HepG2 (cell line): ENCODE results near the gene SPG7. TPM values are rescaled to one million over a fixed set of nuclear protein-coding genes. Genes with fewer than 3 reads are reported as not detected.

Experiments
- CREB1 ChIP-seq, 2 experiments: fragments of 450-650 bp in 1 of 2; IDR thresholded peaks; 2 replicates each; pipeline ENCODE4 v1.6.1; 2016 to 2017; ENCODE audit warnings: control low read depth in 1 of 2, mild to moderate bottlenecking in 1 of 2, missing compliant biosample characterization in 1 of 2, missing genetic modification characterization in 1 of 2
- FOXP1 ChIP-seq, 2 experiments: fragments of 450-650 bp in 1 of 2; IDR thresholded peaks; 2 replicates each; pipeline ENCODE4 v1.6.1; 2017 to 2018; ENCODE audit warnings: antibody characterized with exemption in 1 of 2
- KDM1A ChIP-seq: IDR thresholded peaks from 2 replicates; pipeline ENCODE4 v1.6.1; 2016; ENCODE audit warnings: missing compliant biosample characterization
- KDM5A ChIP-seq: fragments of 200-600 bp; sonication (generic); IDR thresholded peaks from 2 replicates; pipeline ENCODE4 v1.7.0; 2018; ENCODE audit warnings: antibody characterized with exemption, mild to moderate bottlenecking, low read length, borderline replicate concordance
- MIER3 ChIP-seq: IDR thresholded peaks from 2 replicates; pipeline ENCODE4 v1.6.1; 2016; ENCODE audit warnings: missing compliant biosample characterization, borderline replicate concordance
- NFE2L2 ChIP-seq: fragments of 150-350 bp; IDR thresholded peaks from 2 replicates; pipeline ENCODE4 v1.6.1; 2014; ENCODE audit warnings: low read length
- PHB2 ChIP-seq: fragments of 450-650 bp; IDR thresholded peaks from 2 replicates; pipeline ENCODE4 v1.6.1; 2018; ENCODE audit not compliant: partially characterized antibody
- SALL1 ChIP-seq: sonication (generic); formaldehyde crosslinking; IDR thresholded peaks from 2 replicates; pipeline ENCODE4 v1.8.0; 2022; ENCODE audit warnings: mild to moderate bottlenecking, missing genetic modification reagents
- TAF1 ChIP-seq: sonication (generic); formaldehyde crosslinking; IDR thresholded peaks from 2 replicates; pipeline ENCODE4 v1.4.0; 2020; ENCODE audit warnings: missing genetic modification reagents
- ZFP62 ChIP-seq: sonication (generic); formaldehyde crosslinking; IDR thresholded peaks from 2 replicates; pipeline ENCODE4 v1.4.0; 2020; ENCODE audit warnings: missing genetic modification reagents
- ZNF138 ChIP-seq: sonication (generic); formaldehyde crosslinking; IDR thresholded peaks from 2 replicates; pipeline ENCODE4 v1.5.0; 2020; ENCODE audit warnings: mild to moderate bottlenecking, low read depth, missing genetic modification reagents
- ZNF292 ChIP-seq: sonication (generic); formaldehyde crosslinking; IDR thresholded peaks from 2 replicates; pipeline ENCODE4 v1.8.1; 2022; ENCODE audit warnings: mild to moderate bottlenecking, low read depth, missing genetic modification reagents, borderline replicate concordance
- ZNF468 ChIP-seq: sonication (generic); formaldehyde crosslinking; IDR thresholded peaks from 2 replicates; pipeline ENCODE4 v1.8.0; 2022; ENCODE audit warnings: mild to moderate bottlenecking, moderate library complexity, missing genetic modification reagents
- ZNF530 ChIP-seq: sonication (generic); formaldehyde crosslinking; IDR thresholded peaks from 2 replicates; pipeline ENCODE4 v1.5.0; 2020; ENCODE audit warnings: low read depth, mild to moderate bottlenecking, missing genetic modification reagents
- polyA plus RNA-seq, 8 experiments: library from polyadenylated mRNA; depleted of rRNA in 3 of 8; stranded (reverse) in 7 of 8; unstranded in 1 of 8; fragments of >200 nt; fragmentation: Illumina TruSeq in 4 of 8; extraction: Trizol in 4 of 8; gene quantifications; 2 replicates each; pipeline versions ENCODE4 v1.2.1 to v1.2.3, GENCODE V29; 2011 to 2016; ENCODE audit warnings: low read depth in 4 of 8, missing spikeins in 1 of 8, mixed read lengths in 1 of 8; ENCODE audit not compliant: insufficient read depth in 1 of 8
- total RNA-seq, 5 experiments: library from RNA; depleted of rRNA; stranded (reverse); fragments of >200 nt; fragmentation: Illumina TruSeq; extraction: Trizol; gene quantifications; 2 replicates each; pipeline ENCODE4 v1.2.3, GENCODE V29; 2016; ENCODE audit warnings: low read depth in 1 of 5
- TF ChIP-seq, protein P1 (sequence below): sonication (generic); formaldehyde crosslinking; IDR thresholded peaks from 2 replicates; pipeline ENCODE4 v1.5.1; 2020; ENCODE audit warnings: missing genetic modification reagents, mild to moderate bottlenecking, borderline replicate concordance
- TF ChIP-seq, protein P2 (sequence below): sonication (generic); formaldehyde crosslinking; IDR thresholded peaks from 2 replicates; pipeline ENCODE4 v1.5.0; 2020; ENCODE audit warnings: missing genetic modification reagents
- TF ChIP-seq, protein P3 (sequence below): sonication (generic); formaldehyde crosslinking; IDR thresholded peaks from 2 replicates; pipeline ENCODE4 v1.4.0; 2020; ENCODE audit warnings: missing genetic modification reagents
- TF ChIP-seq, protein P4 (sequence below): sonication (generic); formaldehyde crosslinking; IDR thresholded peaks from 2 replicates; pipeline ENCODE4 v1.5.1; 2020; ENCODE audit warnings: mild to moderate bottlenecking, missing genetic modification reagents, borderline replicate concordance

Gene SPG7
- total and polyA plus RNA-seq, 2 of the 13 experiments (the other 11 are each of a cell fraction or from before 2014, with no cell fraction given) = 66.0 to 136 TPM

DNA sequence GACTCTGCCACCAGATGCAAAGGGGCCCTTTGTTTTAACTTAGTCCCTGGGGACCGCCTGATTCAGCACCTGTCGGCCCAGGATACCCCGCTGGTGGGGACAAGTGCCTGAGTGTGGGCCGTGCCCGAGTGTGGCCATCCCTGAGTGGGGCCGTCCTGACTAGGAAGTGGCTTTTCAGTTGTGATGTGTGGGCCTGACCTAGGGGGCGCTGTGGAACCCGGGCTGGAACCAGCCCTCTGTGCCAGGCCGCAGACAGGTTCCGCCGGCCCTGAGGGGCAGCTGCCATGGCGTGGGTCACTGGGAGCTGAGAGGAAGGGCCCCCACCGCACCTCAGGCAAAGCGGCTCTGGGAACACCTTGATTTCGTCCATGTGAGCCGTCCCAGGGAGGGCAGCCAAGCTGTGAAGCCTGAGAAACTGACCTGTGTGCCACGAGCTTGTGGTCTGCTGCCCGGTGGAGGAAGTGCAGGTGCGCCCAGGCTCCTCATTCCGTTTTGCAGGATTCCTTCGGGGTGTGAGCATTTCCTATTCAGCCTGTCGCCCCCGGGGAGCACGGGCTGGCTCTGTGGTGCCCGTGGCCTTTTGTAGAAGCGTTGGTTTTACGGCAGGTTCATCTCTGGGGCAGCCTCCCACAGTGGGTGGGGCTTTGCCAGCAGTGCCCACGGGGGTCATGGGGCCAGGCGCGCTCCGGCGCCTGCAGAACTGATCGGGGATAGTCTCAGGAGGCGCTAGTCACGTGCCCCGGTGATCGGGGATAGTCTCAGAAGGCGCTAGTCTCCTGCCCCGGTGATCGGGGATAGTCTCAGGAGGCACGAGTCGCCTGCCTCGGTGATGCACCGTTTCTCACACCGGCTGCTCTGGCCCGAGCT is 57.5 kb downstream of the SPG7 start (continued):
- TF ChIP-seq ZNF292 (no peak), ZNF468 (CRISPR knock-in tag) (no peak), CREB1 (IDR thresholded peaks at IDR 0.05) (no peak), CREB1 (CRISPR knock-in tag; IDR thresholded peaks at IDR 0.05) (no peak), PHB2 (no peak), ZNF138 (CRISPR knock-in tag) (0 out of 2 replicates have a peak, but pooled peaks have one; percentile 45), KDM5A (no peak), KDM1A (CRISPR knock-in tag) (no peak), SALL1 (CRISPR knock-in tag) (peak; percentile 58; the same call in 1 of the 2 replicates), ZFP62 (CRISPR knock-in tag) (no peak), ZNF530 (CRISPR knock-in tag) (no peak), NFE2L2 (no peak), TAF1 (CRISPR knock-in tag) (no peak), MIER3 (no peak; the same call in 1 of the 2 replicates), FOXP1 (IDR thresholded peaks at IDR 0.05) (no peak), FOXP1 (CRISPR knock-in tag; IDR thresholded peaks at IDR 0.05) (no peak)
- TF ChIP-seq, protein P1, sequence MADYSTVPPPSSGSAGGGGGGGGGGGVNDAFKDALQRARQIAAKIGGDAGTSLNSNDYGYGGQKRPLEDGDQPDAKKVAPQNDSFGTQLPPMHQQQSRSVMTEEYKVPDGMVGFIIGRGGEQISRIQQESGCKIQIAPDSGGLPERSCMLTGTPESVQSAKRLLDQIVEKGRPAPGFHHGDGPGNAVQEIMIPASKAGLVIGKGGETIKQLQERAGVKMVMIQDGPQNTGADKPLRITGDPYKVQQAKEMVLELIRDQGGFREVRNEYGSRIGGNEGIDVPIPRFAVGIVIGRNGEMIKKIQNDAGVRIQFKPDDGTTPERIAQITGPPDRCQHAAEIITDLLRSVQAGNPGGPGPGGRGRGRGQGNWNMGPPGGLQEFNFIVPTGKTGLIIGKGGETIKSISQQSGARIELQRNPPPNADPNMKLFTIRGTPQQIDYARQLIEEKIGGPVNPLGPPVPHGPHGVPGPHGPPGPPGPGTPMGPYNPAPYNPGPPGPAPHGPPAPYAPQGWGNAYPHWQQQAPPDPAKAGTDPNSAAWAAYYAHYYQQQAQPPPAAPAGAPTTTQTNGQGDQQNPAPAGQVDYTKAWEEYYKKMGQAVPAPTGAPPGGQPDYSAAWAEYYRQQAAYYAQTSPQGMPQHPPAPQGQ (CRISPR knock-in tag) = peak; percentile 35; the same call in 1 of the 2 replicates
- TF ChIP-seq, protein P2, sequence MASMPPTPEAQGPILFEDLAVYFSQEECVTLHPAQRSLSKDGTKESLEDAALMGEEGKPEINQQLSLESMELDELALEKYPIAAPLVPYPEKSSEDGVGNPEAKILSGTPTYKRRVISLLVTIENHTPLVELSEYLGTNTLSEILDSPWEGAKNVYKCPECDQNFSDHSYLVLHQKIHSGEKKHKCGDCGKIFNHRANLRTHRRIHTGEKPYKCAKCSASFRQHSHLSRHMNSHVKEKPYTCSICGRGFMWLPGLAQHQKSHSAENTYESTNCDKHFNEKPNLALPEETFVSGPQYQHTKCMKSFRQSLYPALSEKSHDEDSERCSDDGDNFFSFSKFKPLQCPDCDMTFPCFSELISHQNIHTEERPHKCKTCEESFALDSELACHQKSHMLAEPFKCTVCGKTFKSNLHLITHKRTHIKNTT (CRISPR knock-in tag) = 0 out of 2 replicates have a peak, but pooled peaks have one; percentile 31
- TF ChIP-seq, protein P3, sequence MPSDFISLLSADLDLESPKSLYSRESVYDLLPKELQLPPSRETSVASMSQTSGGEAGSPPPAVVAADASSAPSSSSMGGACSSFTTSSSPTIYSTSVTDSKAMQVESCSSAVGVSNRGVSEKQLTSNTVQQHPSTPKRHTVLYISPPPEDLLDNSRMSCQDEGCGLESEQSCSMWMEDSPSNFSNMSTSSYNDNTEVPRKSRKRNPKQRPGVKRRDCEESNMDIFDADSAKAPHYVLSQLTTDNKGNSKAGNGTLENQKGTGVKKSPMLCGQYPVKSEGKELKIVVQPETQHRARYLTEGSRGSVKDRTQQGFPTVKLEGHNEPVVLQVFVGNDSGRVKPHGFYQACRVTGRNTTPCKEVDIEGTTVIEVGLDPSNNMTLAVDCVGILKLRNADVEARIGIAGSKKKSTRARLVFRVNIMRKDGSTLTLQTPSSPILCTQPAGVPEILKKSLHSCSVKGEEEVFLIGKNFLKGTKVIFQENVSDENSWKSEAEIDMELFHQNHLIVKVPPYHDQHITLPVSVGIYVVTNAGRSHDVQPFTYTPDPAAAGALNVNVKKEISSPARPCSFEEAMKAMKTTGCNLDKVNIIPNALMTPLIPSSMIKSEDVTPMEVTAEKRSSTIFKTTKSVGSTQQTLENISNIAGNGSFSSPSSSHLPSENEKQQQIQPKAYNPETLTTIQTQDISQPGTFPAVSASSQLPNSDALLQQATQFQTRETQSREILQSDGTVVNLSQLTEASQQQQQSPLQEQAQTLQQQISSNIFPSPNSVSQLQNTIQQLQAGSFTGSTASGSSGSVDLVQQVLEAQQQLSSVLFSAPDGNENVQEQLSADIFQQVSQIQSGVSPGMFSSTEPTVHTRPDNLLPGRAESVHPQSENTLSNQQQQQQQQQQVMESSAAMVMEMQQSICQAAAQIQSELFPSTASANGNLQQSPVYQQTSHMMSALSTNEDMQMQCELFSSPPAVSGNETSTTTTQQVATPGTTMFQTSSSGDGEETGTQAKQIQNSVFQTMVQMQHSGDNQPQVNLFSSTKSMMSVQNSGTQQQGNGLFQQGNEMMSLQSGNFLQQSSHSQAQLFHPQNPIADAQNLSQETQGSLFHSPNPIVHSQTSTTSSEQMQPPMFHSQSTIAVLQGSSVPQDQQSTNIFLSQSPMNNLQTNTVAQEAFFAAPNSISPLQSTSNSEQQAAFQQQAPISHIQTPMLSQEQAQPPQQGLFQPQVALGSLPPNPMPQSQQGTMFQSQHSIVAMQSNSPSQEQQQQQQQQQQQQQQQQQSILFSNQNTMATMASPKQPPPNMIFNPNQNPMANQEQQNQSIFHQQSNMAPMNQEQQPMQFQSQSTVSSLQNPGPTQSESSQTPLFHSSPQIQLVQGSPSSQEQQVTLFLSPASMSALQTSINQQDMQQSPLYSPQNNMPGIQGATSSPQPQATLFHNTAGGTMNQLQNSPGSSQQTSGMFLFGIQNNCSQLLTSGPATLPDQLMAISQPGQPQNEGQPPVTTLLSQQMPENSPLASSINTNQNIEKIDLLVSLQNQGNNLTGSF (CRISPR knock-in tag) = no peak
- TF ChIP-seq, protein P4, sequence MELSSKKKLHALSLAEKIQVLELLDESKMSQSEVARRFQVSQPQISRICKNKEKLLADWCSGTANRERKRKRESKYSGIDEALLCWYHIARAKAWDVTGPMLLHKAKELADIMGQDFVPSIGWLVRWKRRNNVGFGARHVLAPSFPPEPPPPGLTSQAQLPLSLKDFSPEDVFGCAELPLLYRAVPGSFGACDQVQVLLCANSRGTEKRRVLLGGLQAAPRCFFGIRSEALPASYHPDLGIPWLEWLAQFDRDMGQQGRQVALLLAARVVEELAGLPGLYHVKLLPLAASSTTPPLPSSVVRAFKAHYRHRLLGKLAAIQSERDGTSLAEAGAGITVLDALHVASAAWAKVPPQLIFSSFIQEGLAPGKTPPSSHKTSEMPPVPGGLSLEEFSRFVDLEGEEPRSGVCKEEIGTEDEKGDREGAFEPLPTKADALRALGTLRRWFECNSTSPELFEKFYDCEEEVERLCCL (CRISPR knock-in tag) = no peak
